ENCODE measurements around the gene MMP13. TPM values are rescaled to one million over a fixed set of nuclear protein-coding genes. Genes with fewer than 3 reads are reported as not detected.

Gene MMP13
- total RNA-seq, 2 donors from 2014 or later, result not detected

DNA sequence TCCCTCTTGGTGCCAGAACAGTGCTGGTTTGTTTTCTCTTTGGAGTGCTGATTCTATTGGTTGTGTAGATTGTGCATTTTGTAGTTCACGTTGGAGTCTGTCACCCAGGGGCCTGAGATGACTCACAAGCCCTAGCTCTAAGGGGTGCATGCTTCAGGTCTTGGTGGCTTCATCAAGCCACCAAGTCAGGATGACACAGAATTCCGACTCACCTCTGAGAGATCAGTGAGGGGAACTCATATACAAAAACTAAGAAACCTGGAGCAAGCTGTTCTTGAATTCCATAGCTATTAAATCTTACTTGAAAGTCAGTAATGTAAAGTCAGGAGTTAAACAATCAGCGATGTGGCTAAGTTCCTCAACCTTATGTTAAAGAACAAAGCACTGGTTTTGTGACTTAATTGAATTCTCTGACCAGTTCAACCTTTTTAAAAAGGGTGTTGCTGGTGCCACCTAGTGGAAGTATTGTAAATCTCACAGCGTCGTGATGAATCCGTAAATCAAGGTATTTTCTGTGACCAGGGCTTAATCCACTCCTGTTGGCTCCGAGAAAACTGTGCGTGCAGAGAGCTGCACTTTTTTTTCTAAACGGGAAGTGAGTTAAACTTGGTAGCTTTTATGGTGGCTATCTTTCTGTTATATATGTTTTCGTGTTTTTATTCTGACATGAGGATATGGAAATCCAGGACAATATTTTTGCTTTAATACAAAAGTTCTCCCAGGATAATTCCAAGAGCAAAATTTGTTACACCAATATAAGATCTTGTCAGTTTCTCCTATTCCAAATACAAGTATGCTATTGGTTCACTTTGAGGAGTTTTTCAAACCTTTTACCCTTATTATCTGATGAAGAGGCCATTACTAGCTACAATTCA lies 14.6 kb downstream of the MMP13 start:
- intact Hi-C loops (cut with DNase I), result no loop called here
- no peak for DNase-seq (ENCODE audit: low spot score)

DNA sequence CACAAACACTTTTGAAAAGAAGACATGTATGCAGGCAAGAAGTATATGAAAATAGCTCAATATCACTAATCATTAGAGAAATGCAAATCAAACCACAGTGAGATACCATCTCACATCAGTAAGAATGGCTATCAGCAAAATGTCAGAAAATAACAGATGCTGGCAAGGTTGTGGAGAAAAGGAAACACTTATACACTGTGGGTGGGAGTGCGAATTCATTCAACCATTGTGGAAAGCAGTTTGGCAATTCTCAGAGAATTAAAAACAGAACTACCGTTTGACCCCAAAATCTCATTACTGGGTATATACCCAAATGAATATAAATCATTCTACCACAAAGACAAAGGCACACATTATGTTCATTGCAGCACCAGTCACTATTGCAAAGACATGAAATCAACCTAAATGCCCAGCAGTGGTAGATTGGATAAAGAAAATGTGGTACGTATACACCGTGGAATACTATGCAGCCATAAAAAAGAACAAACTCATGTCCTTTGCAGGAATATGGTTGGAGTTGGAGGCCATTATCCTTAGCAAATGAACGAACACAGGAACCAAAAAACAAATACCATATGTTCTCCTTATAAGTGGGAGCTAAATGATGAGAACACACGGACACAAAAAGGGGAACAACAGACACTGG lies 18.5 kb downstream of the MMP13 start:
- intact Hi-C loops (cut with DNase I), result no loop called here
- DNase-seq (ENCODE audit: low spot score), result no peak

DNA sequence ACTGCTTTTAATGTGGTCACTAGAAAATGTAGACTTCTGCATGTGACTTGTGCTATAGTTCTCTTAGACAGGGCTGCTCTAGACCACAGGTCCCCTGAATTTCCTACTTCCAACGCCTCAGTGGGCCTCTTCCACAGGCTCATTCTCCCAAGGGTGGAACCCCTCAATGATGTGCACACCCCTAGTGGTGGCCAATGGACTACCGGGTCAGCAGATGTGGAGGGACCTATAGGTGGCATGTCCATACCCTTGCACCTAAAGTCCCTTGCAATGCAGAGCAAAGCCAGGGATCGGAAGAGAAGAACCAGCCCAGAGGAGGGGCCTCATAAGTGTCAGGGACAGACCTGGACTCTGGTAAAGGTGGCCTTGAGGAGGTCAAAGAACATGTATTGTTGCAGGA lies 20.0 kb downstream of the MMP13 start:
- no peak for DNase-seq (ENCODE audit: low spot score)
- intact Hi-C loops (cut with DNase I), result no loop called here

DNA sequence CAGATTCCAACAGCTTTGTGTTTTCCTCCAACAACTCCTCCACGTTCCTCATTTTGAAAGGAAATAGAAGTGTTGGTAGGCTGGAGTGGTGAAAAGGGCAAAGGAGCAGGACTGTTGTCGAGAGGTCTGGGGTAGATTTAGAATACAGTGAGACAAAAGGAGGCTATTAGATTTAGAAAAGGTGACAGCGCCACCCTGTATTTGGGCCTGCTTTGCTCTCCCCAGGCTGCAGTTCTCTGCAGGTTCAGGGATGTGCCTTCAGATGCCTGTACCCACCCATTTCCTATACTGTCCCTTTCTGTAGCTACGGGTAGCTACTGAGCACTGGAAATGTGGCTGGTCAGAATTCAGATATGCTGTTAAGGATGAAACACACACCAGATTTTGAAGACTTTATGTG lies 20.8 kb downstream of the MMP13 start:
- intact Hi-C loops (cut with DNase I), result no loop called here
- no peak for DNase-seq (ENCODE audit: low spot score)

DNA sequence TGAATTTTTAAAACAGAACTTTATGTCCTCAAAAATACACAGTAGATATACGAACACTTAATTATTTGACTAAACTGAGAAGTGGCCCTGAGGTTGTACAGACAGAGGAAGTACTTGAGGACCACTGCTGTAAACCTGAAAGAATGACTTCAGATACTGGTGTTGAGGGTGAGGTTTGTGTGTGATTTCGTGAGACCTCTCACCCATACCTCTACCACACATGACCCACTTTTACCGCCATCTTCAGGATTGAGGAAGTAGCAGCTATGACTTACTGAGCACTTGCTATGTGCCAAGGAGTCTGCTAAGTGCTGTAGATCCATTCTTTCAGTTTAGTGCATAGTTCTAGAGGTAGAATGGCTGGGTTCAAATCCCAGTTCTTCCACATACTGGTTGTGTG lies 21.9 kb downstream of the MMP13 start:
- intact Hi-C loops (cut with DNase I), result no loop called here

DNA sequence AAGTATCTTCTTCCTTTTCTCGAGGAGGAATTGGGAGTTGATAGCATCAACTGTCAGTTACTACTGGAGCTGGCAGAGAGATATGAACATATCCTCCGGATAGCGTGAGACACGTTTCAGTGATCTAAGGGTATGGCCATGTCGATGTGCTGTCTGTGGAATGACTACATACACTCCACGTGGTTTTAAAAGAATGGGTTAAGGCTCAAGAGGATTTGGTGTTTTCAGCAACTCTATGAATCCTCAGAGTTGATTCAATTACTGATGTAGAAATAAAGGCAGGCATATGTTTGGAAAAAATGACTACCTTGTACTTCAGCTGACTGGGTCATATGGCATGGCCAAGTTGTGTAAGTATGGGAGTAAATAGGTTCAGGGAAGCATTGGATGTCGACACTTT lies 22.9 kb downstream of the MMP13 start:
- intact Hi-C loops (cut with DNase I), result no loop called here
- DNase-seq (ENCODE audit: low spot score), result no peak

More for the DNA sequence above, 21.9 kb downstream of the MMP13 start:
- no peak for DNase-seq (ENCODE audit: low spot score)

DNA sequence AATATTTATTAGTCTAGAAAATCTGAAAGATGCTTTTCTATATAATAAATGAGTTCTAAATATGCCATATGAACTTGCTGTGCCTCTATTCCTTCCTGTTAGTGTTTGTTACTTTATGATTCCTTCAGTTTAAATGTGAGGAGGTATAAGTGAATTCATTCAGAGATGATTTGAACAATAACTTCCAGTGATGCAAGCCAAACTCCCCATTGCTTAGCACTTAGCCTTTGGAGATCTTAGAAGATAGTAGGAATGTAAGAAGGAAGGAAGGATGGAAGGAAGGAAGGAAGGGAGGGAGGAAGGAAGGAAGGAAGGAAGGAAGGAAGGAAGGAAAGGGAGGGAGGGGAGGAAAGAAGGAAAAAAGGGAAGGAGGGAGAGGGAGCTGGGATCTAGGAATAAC lies 25.1 kb downstream of the MMP13 start:
- intact Hi-C loops (cut with DNase I), result no loop called here
- no peak for DNase-seq (ENCODE audit: low spot score)

DNA sequence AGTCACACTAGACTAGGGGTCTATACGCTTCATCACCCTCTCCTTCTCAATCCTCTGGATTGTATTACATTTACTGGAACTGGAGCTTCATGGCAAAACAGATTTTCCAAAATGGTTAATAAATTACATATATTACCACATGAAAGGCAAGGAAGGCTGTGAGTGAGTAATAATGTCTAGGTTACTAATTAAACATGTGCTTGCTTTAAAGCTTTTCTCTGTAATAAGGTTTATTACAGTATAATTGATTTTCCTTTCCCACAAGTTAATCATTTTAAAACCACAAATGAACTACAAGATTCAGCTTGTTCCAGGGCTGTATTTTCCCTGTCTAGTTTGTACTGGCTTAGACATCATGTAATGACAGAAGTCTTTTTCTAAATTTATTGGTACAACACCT lies 25.6 kb downstream of the MMP13 start:
- intact Hi-C loops (cut with DNase I), result no loop called here

DNA sequence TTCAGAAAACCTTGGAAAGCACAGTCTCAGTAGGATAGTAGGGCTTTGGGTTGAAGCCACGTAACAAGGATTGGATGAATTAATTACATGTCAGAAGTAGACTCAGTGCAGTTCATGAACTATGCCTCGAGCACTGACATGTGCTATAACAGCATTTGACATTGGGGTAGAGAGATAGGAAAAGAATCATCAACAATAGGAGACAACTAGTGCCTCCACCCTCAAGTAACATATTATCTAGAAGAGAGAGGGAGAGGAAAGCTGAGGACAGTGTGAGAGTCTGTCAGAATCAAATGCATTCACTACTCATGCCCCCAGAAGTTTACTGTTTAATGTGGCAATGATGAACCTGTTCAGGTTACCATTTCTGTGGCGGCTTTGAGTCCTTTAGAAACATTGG lies 26.4 kb downstream of the MMP13 start:
- intact Hi-C loops (cut with DNase I), result no loop called here

More for the DNA sequence above, 25.6 kb downstream of the MMP13 start:
- no peak for DNase-seq (ENCODE audit: low spot score)

DNA sequence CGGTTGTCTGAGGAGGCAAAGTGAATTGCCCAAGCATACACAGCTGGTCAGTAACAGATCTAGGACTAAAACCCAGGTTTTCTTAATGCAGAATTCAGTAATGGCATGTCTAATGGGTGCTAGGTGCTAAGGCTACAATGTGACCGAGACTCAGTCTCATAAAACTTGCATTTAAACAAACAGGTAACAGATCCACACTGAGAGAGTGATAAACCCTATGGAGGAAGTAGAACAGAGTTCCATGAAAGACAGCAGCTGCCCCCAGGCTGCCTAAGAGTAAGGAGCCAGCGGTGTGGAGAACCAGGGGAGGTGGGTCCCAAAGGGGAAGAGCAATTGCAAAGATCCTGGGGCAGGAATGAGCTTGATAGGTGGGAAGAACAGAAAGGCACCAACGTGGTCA lies 27.3 kb downstream of the MMP13 start:
- DNase-seq (ENCODE audit: low spot score), result no peak
- intact Hi-C loops (cut with DNase I), result no loop called here

More for the DNA sequence above, 26.4 kb downstream of the MMP13 start:
- DNase-seq (ENCODE audit: low spot score), result no peak

DNA sequence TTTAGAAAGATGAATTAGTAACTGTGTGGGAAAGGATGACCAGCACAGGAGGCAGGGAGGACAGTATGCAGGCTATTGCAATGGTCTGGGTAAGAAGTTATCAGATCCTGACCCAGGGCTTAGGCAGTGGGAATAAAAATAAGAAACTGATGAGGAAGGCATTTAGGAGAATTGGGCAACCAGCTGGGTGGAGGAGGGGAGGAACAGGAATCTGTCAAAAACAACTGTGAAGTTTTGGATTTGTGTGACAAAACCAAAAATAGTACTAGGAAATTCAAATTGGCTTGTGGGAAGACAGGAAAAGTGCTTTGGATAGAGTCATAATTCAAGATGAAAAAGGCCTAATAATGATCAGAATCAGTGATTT lies 27.9 kb downstream of the MMP13 start:
- intact Hi-C loops (cut with DNase I), result no loop called here

DNA sequence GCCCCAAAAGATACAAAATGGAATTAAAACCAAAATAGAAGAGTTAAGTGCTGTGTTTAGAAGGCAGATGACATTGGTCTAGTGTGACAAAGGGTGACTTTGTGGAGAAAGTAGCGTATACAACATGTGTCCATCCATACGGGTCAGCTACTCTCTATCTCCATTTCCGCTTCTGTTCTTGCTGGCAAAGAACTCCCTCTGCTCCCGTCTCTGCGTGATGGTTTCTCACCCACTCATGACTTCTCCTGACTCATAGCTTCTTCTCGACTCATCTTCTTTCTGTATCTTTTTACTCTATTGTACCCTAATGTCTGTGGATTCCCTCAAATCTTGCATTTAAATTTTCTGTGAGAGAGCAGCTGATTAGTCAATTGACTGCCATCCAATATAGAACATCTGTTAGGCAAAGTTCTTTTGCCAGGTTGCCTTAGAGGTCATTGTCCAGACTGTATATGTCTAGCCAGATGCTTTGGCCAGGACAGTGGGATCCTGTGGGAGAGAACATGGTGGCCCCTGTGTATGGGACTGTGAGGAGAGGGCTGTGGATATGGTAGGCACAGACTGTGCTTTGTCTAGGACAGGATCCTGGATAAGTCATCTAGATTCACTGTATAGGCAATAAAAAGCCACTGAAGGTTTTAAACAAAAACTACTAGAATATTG lies 28.4 kb downstream of the MMP13 start:
- DNase-seq (ENCODE audit: low spot score), result no peak
- intact Hi-C loops (cut with DNase I), result no loop called here

More for the DNA sequence above, 27.9 kb downstream of the MMP13 start:
- no peak for DNase-seq (ENCODE audit: low spot score)

DNA sequence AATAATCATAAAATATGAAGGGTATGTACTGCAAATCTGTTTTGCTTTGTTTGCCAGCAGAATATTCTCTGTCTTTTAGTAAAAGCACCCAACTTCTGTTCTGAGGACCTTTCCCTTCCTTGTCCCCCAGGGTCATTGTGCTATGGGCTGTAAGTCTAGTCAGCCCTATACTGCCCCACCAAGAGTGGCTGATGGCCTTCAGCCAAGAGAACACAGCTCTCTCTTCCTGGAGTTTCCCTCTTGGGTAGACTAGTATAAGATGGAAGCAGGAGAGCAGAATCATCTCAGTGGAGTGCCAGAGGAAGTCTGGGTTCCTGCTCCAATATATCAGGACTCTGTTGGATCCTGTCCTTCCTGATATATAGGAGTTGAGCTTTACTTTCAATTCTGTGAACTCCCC lies 29.0 kb downstream of the MMP13 start:
- intact Hi-C loops (cut with DNase I), result no loop called here
- no peak for DNase-seq (ENCODE audit: low spot score)

DNA sequence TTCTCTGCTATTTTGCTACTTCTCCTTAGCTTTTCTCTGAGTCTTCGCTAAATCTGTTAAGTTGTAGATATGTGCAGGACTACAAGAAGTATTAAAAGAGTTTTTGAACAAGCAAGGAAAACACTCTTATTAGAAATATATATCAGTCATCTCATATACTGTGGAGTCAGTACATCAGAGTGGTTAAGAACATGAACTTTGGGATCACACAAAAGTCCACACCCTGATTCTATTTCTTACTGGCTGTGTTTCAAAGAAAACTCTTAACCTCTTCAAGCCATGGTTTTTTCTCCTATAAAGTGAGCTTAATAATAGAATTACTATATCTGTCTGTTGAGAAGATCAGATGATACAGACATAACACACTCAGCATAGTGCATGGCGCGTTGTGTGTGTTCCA lies 29.5 kb downstream of the MMP13 start:
- DNase-seq (ENCODE audit: low spot score), result no peak
- intact Hi-C loops (cut with DNase I), result no loop called here

DNA sequence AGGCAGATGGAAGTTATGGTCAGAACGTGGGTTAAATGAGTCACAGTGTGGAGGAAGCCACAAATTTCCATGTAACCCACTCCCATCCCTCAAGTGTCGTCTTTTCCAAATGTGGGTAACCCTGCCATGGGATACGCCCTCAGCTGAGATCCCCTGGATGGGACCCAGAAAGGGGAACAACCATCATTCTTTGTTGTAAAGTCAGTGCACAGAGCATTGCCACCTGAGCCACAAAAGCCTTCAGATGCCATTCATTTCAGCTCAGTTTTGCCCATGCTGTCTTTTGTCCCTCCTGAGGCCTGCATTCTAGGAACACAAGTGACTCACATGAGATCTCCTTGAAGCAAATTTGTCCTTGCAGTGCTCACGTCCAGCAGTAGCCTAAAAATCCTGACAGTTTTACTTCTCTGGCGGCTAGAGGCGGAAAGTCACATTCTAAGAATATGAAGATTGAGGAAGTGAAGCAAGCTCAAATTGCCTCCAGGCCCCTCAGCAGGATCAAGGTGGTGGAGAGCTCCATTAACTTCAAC lies 30.6 kb downstream of the MMP13 start:
- intact Hi-C loops (cut with DNase I), result no loop called here
- DNase-seq (ENCODE audit: low spot score), result no peak

DNA sequence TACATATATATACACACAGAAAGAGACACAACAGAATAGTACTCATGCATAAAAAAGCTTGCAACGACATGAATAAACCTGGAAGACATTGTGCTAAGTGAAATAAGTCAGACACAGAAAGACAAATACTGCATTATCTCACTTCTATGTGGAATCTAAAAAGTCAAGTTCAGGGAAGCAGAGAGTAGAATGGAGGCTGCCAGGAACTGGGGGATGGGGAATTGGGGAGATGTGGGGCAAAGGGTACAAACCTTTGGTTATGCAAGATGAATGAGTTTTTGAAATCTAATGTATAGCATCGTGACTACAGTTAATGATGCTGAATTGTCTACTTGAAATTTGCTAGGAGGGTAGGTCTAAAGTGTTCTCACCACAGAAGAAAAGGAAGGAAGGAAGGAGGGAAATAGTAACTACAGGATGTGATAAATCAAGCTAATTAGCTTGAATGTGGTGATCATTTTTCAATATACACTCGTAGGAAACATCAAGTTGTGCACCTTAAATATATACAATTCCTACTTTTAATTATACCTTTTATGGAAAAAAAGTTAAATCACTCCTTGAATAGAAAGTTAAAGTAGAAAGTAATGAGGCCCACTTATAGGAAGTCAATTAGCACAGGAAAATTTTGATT lies 33.8 kb downstream of the MMP13 start:
- no peak for DNase-seq (ENCODE audit: low spot score)
- intact Hi-C loops (cut with DNase I), result no loop called here

DNA sequence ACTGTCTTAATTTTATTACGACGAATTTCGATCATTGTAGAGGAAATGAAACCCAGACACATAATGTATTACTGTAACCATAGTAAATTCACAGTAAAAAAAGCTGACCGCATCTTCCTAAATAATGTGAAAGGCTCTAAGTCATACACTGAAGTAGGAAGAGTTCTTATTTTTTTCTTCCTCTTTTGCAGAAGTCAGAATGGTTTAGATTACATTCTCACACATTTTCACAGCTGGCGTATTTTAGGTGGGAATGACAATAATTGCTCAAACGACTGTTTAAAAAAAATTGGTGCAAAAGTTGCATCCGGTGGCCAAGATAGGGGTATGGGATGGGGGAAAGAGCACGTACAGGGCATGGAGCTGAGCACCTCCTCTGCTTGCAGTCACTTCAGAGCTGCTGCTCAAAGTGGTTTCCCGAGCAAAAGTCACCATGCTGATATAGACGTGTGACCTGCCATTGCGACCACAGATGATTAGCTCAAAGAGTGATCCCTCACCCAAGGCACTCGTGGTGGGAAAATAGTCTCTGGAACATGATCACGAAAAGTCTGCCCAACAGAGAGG lies 35.3 kb downstream of the MMP13 start:
- intact Hi-C loops (cut with DNase I), result no loop called here
- no peak for DNase-seq (ENCODE audit: low spot score)

DNA sequence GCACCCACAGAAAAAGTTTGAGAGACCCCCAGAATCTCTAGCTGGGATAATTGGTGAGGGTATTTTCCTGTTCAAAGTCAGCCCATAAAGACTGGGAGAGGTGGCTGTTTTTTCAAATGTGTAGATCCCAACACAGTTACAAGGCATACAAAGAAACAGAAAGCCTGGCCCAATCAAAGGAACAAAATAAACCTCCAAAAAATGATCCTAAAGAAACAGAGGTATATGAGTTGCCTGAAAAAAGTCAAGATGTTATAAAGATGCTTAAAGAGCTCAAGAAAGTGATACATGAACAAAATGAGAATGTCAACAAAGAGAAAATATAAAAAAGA lies 40.5 kb downstream of the MMP13 start:
- DNase-seq (ENCODE audit: low spot score), result no peak
- intact Hi-C loops (cut with DNase I), result no loop called here

DNA sequence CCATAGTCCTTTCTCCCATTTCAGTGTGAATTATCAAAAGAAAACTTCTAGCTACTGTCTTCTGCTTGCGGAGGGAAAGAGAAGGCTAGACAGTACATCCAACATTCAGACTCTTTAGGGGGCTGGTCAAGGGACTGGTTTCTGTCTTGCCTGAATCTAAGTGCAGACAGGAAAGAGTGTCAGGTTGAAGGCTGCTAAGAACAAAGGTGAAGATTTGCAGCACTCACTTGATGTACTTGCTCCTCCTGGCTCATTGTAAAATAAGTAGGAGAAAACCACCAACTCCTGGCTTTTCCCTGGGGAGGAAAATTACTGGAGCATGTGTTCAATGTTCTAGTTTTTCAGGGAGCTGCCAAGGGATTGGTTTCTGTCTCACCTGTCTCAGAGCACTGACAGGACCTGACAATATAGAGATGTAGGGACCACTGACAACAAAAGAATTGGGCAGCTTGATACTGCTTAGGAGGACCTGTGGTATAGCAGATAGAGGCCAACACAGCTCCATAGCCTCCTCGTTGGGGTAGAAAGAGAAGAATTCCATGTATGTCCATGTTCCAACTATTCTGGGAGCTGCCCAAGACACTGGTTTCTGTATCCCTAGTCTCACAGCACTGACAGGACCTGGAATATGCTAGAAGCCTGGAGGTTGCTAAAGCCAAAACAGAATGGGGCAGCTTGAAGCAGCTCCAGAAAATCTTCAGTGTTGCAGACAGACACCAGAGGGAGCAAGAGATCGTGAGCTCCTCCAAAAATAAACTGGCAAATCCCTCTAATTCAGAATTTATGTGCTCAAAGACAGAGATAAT lies 41.1 kb downstream of the MMP13 start:
- DNase-seq (ENCODE audit: low spot score), result no peak
- intact Hi-C loops (cut with DNase I), result no loop called here

All from posterior vena cava (tissue), 2 donors.